ENCODE results near the gene RBBP8NL.

GRCh38 chr20:62459488-62459887 is 32.1 kb upstream of the RBBP8NL start:
- TF ChIP-seq CTCF (conservative IDR thresholded peaks at IDR 0.05) (no peak), EZH2 (IDR thresholded peaks at IDR 0.05; ENCODE audit: low read depth) (no peak)

Measured in PC-9 (cell line).